OCI-LY3 (cell line): ENCODE results near the gene MED27.

Source experiments
- EZH2phosphoT487 ChIP-seq: fragments of 200-600 bp; shearing (Covaris generic); IDR thresholded peaks from 2 replicates; pipeline ENCODE4 v1.6.1; 2018; ENCODE audit warnings: antibody characterized with exemption, mixed run types, low read depth
- TF ChIP-seq, protein P1 (sequence below): fragments of 200-600, 300-600 bp; sonication (generic); IDR thresholded peaks from 2 replicates; pipeline ENCODE4 v1.5.1; 2014; ENCODE audit warnings: antibody characterized with exemption, low read length, low read depth

DNA sequence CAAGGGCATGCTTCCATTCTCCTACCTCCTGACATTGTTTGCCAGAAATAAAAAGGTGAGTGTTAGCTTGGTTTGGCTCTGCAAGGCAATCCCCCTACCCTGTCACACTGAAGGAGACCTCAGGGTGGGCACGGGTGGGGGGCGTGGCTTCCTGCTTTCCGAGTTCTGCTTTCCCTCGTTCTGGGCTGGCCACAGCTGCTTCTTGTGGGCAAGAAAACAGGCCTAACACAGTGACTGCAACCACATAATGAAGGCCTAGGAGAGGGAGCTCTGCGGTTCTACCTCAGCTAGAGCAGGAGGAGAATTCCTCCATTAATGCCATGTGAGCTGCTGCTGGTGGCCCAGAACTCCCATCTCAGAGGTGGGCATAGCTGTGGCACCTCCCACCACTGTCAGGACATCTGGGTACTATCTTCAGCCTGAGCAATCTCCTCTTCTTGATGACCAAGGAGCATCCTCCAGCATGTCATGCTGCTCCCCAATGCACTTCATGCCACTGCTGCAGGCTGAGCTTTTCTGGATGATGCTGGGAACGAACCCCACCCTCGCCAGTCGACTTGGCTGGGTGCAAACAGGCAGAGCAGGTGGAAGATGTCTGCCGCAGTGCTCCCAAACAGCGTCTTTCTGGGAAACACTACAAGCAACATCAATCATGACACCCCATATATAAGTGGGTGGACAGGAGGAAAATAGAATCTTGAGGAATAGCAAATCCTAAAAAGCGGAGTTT is 200.3 kb downstream of the MED27 start:
- TF ChIP-seq, protein P1, sequence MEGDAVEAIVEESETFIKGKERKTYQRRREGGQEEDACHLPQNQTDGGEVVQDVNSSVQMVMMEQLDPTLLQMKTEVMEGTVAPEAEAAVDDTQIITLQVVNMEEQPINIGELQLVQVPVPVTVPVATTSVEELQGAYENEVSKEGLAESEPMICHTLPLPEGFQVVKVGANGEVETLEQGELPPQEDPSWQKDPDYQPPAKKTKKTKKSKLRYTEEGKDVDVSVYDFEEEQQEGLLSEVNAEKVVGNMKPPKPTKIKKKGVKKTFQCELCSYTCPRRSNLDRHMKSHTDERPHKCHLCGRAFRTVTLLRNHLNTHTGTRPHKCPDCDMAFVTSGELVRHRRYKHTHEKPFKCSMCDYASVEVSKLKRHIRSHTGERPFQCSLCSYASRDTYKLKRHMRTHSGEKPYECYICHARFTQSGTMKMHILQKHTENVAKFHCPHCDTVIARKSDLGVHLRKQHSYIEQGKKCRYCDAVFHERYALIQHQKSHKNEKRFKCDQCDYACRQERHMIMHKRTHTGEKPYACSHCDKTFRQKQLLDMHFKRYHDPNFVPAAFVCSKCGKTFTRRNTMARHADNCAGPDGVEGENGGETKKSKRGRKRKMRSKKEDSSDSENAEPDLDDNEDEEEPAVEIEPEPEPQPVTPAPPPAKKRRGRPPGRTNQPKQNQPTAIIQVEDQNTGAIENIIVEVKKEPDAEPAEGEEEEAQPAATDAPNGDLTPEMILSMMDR = no peak
- no peak for TF ChIP-seq EZH2phosphoT487
